Caco-2 (cell line): ENCODE measurements around the gene PLIN4. TPM values are rescaled to one million over a fixed set of nuclear protein-coding genes. Genes with fewer than 3 reads are reported as not detected.

Source experiments
- BruUV-seq: library from RNA; stranded (reverse); fragments of 400-500 nt; replicated peaks from 2 replicates; lab custom pipeline; 2021; lab: Mats Ljungman, UMichigan
- CTCF ChIA-PET: fragments of 300-600 bp; sonication (Branson Sonifier 250); formaldehyde crosslinking; loops from one replicate; lab custom pipeline; 2022; ENCODE audit warnings: antibody characterized with exemption; lab: Charles Lee
- POLR2A ChIA-PET: fragments of 300-600 bp; sonication (Branson Sonifier 250); formaldehyde crosslinking; loops from one replicate; lab custom pipeline; 2022; ENCODE audit warnings: antibody characterized with exemption; lab: Charles Lee
- DNase-seq, 2 experiments: peaks; one replicate each; pipeline versions ENCODE4 v3.0.0 to v3.0.0-alpha.2; 2020 to 2022
- H3K27me3 ChIP-seq: replicated peaks from 2 replicates; pipeline ENCODE4 v1.6.0; 2011; ENCODE audit warnings: low read length; ENCODE audit not compliant: control insufficient read depth, insufficient read depth
- H3K36me3 ChIP-seq: 2 replicates; pipeline ENCODE4 v1.5.1; 2011; ENCODE audit warnings: low read length; ENCODE audit not compliant: control insufficient read depth, insufficient read depth
- H3K4me1 ChIP-seq: fragments of 250-450 bp; sonication (Bioruptor Pico); 2 replicates; pipeline ENCODE4 v1.5.1; 2020; ENCODE audit warnings: mild to moderate bottlenecking
- H3K4me3 ChIP-seq: 2 replicates; pipeline ENCODE4 v1.5.1; 2011; ENCODE audit warnings: low read depth, mild to moderate bottlenecking, control low read depth, low read length
- H3K9me3 ChIP-seq: fragments of 250-450 bp; sonication (Bioruptor Pico); 2 replicates; pipeline ENCODE4 v1.5.1; 2020; ENCODE audit warnings: mild to moderate bottlenecking, moderate library complexity
- H3K27ac Mint-ChIP-seq: one replicate; pipeline ENCODE4 v1.8.0; 2022; ENCODE audit warnings: mixed read lengths; ENCODE audit not compliant: unreplicated experiment
- H3K27me3 Mint-ChIP-seq: one replicate; pipeline ENCODE4 v1.8.0; 2022; ENCODE audit warnings: mixed read lengths; ENCODE audit not compliant: insufficient read depth, unreplicated experiment
- H3K36me3 Mint-ChIP-seq: one replicate; pipeline ENCODE4 v1.8.0; 2022; ENCODE audit warnings: mild to moderate bottlenecking, mixed read lengths; ENCODE audit not compliant: insufficient read depth, unreplicated experiment
- H3K4me1 Mint-ChIP-seq: one replicate; pipeline ENCODE4 v1.8.0; 2022; ENCODE audit warnings: low read depth, mixed read lengths; ENCODE audit not compliant: unreplicated experiment
- H3K4me3 Mint-ChIP-seq: one replicate; pipeline ENCODE4 v1.8.0; 2022; ENCODE audit warnings: mild to moderate bottlenecking, moderate library complexity, mixed read lengths; ENCODE audit not compliant: unreplicated experiment
- H3K9me3 Mint-ChIP-seq: one replicate; pipeline ENCODE4 v1.8.0; 2022; ENCODE audit warnings: mixed read lengths; ENCODE audit not compliant: unreplicated experiment
- CTCF ChIP-seq, 2 experiments: fragments of 200-600 bp in 1 of 2; IDR thresholded peaks; 1 replicate in 1 of 2; 2 replicates in 1 of 2; pipeline versions ENCODE4 v1.5.1 to v1.8.0; 2011 to 2022; ENCODE audit warnings: antibody characterized with exemption in 1 of 2, control low read depth in 1 of 2, inconsistent platforms in 1 of 2, low read depth in 1 of 2, low read length in 1 of 2, mild to moderate bottlenecking in 1 of 2, moderate library complexity in 1 of 2; ENCODE audit not compliant: insufficient read depth in 1 of 2, severe bottlenecking in 1 of 2, unreplicated experiment in 1 of 2
- intact Hi-C: fragments of 100-400 bp; cut with micrococcal nuclease; formaldehyde crosslinking; loops from one replicate; pipeline ENCODE4 v1.10.0; 2022; ENCODE audit not compliant: unreplicated experiment
- total RNA-seq: library from RNA; stranded (reverse); gene quantifications from 2 replicates; pipeline ENCODE4 v1.2.3, GENCODE V29; 2022

The PLIN4 gene
- total RNA-seq, 1 experiment from 2014 or later: 0.09 TPM

GRCh38 chr19:4538601-4538954 is 20.3 kb upstream of the PLIN4 start:
- Mint-ChIP-seq H3K27me3 (no peaks in the 10 kb centered on the region), H3K9me3 (no peaks in the 10 kb centered on the region), H3K4me1 (no peaks in the 10 kb centered on the region), H3K4me3 (no peak overlapping the region), H3K27ac (no peak overlapping the region), H3K36me3 (no peaks in the 10 kb centered on the region)
- no TSS peak for BruUV-seq
- TF ChIP-seq CTCF (IDR thresholded peaks at IDR 0.05; ENCODE audit: insufficient read depth in 1 of 2, low read depth in 1 of 2, low read length in 1 of 2, severe bottlenecking in 1 of 2, unreplicated experiment in 1 of 2): no peak
- intact Hi-C loops: no loop called here
- H3K4me3 ChIP-seq: no peak overlapping the region
- no peak for DNase-seq
- peaks cover 10% of the 10 kb centered on the region for H3K4me1 ChIP-seq
- no peaks in the 10 kb centered on the region for H3K27me3 ChIP-seq
- no peaks in the 10 kb centered on the region for H3K36me3 ChIP-seq
- POLR2A ChIA-PET: no interaction called here
- H3K9me3 ChIP-seq: no peaks in the 10 kb centered on the region
- CTCF ChIA-PET: no interaction called here

GRCh38 chr19:4537953-4538600 is 19.8 kb upstream of the PLIN4 start:
- Histone ChIP-seq H3K27me3 (no peaks in the 10 kb centered on the region), H3K4me3 (no peak overlapping the region), H3K36me3 (no peaks in the 10 kb centered on the region), H3K4me1 (peaks cover 10% of the 10 kb centered on the region), H3K9me3 (no peaks in the 10 kb centered on the region)
- H3K4me1 Mint-ChIP-seq: no peaks in the 10 kb centered on the region
- no TSS peak for BruUV-seq
- intact Hi-C loops: no loop called here
- no peaks in the 10 kb centered on the region for H3K9me3 Mint-ChIP-seq
- H3K27ac Mint-ChIP-seq: no peak overlapping the region
- no peak for DNase-seq
- H3K36me3 Mint-ChIP-seq: no peaks in the 10 kb centered on the region
- POLR2A ChIA-PET: no interaction called here
- no peaks in the 10 kb centered on the region for H3K27me3 Mint-ChIP-seq
- H3K4me3 Mint-ChIP-seq: no peak overlapping the region
- CTCF ChIA-PET: no interaction called here
- TF ChIP-seq CTCF (IDR thresholded peaks at IDR 0.05; ENCODE audit: insufficient read depth in 1 of 2, low read depth in 1 of 2, low read length in 1 of 2, severe bottlenecking in 1 of 2, unreplicated experiment in 1 of 2): no peak

GRCh38 chr19:4536798-4537197 is 18.5 kb upstream of the PLIN4 start:
- Mint-ChIP-seq H3K9me3 (no peaks in the 10 kb centered on the region), H3K27ac (no peak overlapping the region), H3K4me1 (no peaks in the 10 kb centered on the region), H3K27me3 (no peaks in the 10 kb centered on the region), H3K4me3 (no peak overlapping the region), H3K36me3 (no peaks in the 10 kb centered on the region)
- Histone ChIP-seq H3K4me3 (no peak overlapping the region), H3K36me3 (no peaks in the 10 kb centered on the region), H3K9me3 (no peaks in the 10 kb centered on the region), H3K27me3 (no peaks in the 10 kb centered on the region), H3K4me1 (peaks cover 10% of the 10 kb centered on the region)
- no TSS peak for BruUV-seq
- intact Hi-C loops: no loop called here
- ChIA-PET POLR2A (no interaction called here), CTCF (no interaction called here)
- no peak for DNase-seq
- no peak for TF ChIP-seq CTCF (IDR thresholded peaks at IDR 0.05; ENCODE audit: insufficient read depth in 1 of 2, low read depth in 1 of 2, low read length in 1 of 2, severe bottlenecking in 1 of 2, unreplicated experiment in 1 of 2)
